GF-D8 (cell line): ENCODE data around the gene ORM2.
"Not testable (repeated sequence)": the region's sequence is repeated elsewhere in the genome, so short reads cannot be mapped to it uniquely, and the experiment has no call there.

Experiments used
- DNase-seq: peaks from one replicate; lab custom pipeline; 2025; lab: John Stamatoyannopoulos, UW

Gene ORM2

GRCh38 chr9:114314881-114315722 is 14.6 kb upstream of the ORM2 start:
- DNase-seq: no peak

DNA sequence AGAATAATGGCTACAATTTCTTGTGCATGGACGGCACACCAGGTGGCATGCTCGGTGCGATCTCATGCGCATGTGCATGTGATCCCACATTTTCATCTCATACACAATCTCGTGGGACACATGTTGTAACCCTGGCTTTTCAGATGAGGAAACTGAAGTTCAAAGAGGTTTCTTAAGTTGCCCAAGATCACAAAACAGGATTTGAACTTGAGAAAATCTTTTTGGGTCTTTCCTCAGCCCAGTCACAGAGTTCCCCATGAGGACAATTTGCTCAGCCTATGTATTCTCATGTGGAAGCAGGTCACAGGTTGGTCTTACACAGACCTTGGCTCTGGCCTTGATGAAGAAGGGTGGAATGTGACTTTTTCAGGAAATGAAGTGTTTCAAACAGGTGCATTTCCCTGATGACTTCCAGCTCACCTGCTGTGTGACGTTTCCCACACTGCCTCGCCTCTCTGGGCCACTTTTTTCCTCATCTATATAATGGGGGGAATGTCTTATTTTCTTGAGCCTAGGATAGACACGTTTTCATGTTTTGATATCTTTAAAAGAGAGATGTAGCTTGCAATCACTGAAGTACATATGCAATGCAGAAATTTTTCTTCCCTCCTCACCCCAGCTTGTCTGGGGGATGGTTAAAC is 13.8 kb upstream of the ORM2 start:
- DNase-seq: no peak

GRCh38 chr9:114316605-114317230 is 13.0 kb upstream of the ORM2 start:
- DNase-seq: no peak

DNA sequence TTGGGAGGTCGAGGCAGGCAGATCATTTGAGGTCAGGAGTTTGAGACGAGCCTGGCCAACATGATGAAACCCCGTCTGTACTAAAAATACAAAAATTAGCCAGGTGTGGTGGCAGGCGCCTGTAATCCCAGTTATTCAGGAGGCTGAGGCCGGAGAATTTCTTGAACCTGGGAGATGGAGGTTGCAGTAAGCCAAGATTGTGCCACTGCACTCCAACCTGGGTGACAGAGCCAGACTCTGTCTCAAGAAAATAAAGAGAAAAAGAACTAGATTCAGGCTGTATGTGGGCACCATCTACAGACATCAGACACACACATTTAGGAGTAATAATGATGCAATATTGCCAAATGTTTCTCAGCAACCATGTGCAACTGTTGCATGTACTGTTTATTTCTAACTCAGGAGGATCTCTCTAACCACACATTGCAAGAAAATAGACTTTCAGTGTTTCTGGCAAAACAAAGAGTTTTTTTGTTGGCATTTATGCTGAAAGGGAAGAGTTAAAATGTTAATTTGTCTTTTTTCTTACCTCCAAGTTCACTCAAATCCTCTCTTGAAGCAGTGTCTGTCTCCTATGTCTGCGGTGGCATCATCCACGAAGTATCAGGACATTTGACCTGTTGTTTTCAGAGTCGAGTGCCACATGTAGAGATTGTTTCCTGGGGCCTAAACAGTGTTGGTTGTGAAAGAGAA is 11.9 kb upstream of the ORM2 start:
- DNase-seq: no peak

DNA sequence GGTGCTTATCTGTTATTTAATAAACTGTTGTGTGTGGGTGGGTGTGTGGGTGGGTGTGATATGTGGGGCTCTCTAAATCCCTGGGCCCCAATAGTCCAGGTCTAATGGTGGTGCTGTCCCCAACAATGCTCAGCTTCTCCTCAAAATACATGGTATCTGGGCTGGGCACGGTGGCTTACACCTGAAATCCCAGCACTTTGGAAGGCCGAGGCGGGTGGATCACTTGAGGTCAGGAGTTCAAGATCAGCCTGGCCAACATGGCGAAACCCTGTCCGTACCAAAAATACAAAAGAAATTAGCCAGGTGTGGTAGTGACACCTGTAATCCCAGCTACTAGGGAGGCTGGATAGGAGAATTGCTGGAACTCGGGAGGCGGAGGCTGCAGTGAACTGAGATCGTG is 11.3 kb upstream of the ORM2 start:
- DNase-seq: no peak

DNA sequence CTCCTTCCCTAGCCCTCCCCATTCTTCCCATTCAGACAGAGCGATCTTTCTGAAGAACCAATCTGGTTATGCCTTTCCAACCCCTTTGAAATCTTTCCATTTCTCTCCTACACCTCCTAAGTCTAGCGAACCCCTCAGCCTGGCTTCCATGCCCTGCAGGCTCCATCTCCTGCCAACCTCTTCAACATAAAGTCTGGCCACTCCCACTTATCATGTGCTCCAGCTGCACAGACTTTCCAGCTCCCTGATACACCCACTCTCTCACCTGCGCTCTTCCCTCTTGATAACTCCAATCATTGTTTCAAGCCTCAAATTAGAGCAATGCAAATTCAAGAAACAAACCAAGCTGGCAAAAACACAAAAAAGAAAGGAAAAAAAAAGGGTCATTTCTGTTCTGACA is 10.5 kb upstream of the ORM2 start:
- no peak for DNase-seq

GRCh38 chr9:114320710-114321109 is 9.0 kb upstream of the ORM2 start:
- DNase-seq: not testable (repeated sequence)

- no peak for DNase-seq
These were observed 7.9 kb upstream of the ORM2 start for GRCh38 chr9:114321759-114322158.

- DNase-seq: not testable (repeated sequence)
These were observed 7.4 kb upstream of the ORM2 start for GRCh38 chr9:114322160-114322818.

GRCh38 chr9:114322831-114323531 is 6.7 kb upstream of the ORM2 start, which contains the start of gene ORM1:
ORM1 (plus strand) TSS chr9:114323098; CDS start chr9:114323134, 36 bp downstream.
- DNase-seq: not testable (repeated sequence)

DNA sequence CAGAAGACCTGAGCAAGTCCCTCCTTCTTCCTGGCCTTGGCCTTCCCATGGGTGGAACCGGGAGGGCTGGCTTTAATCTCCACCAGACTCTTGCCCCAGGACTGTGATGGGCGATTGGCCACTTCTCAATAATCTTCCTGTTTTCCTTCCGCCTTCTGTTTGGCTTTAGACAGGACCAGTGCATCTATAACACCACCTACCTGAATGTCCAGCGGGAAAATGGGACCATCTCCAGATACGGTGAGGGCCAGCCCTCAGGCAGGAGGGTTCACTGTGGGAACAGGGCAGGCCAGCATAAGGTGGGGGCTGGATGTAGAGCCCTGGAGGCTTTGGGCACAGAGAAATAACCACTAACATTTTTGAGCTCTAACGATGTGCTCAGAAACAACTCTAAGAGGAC is 5.8 kb upstream of the ORM2 start:
- not testable (repeated sequence) for DNase-seq

GRCh38 chr9:114324492-114324891 is 5.2 kb upstream of the ORM2 start:
- DNase-seq: no peak

- not testable (repeated sequence) for DNase-seq
These were observed 4.7 kb upstream of the ORM2 start for GRCh38 chr9:114324965-114325364.

DNA sequence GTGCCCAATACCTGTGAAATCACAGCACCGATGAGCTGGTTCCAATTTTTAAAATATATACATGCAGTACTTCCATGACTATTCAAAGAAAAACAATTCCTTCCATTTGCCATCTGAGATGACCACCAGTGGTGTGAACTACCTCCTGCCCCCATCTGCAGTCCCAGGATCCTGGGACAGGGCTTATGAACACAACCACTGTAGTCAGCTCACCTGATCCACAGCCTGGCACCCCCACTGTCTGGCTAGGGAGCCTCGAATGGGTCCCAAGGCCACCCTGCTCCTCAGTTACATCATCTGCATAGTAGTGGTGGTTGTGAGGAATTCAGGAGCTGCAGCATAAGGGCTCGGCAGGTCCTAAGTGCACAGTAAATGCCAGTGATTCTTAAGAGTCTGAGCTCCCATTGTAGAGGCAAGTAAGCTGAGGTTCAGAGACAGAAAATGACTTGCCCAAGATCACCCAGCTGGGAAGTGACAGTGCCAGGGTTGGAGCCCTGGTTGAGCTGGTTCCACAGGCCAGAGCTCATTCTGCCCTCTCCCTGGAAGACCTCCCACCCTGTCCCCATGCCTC is 3.9 kb upstream of the ORM2 start:
- not testable (repeated sequence) for DNase-seq

GRCh38 chr9:114327749-114328148 is 1.9 kb upstream of the ORM2 start:
- no peak for DNase-seq

DNA sequence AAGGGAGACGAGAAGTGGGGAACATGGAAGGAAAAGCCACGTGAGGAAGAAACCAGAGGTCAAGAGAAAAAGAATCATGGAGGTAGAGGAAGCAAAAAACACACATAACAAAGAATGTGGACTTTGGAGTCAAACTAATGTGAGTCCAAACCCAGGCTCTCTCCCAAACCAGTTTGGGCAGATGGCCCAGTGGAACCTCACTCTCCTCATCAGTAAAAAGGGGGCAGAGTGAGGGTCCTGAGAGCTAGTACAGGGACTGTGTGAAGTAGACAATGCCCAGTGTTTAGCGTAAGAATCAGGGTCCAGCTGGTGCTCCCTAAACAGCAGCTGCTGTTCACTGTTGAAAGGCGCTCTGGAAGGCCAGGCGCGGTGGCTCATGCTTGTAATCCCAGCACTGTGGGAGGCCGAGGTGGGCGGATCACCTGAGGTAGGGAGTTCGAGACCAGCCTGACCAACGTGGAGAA is 1.3 kb upstream of the ORM2 start:
- not testable (repeated sequence) for DNase-seq

DNA sequence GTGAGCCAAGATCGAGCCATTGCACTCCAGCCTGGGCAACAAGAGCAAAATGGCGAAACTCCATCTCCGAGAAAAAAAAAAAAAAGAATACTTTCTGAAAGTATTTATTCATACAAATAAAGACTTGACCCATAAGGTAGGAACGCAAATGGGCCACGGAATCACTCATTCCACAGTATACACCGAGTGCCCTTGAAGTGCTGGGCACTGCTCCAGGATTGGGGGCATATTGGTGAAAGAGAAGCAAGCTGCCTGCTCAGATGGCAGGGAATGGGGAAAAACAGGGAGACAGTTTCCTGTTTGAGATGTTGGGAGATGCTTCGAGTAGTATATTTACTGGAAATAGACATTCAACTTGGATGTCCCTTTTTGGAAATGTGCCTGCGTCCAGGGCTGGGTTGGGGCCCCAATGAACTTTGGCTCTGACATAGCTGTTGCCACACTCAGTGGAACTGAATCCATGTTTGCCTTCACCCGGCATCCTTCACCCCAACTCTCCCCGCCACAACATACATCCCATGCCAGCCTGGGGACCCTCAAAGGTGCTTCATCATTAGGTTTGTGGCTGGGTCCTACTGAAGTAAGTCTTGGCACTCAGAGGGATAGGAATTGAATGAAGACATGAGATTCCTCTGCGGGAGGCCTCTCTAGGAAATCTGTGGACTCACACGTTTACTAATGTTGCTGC is 588 bp upstream of the ORM2 start:
- DNase-seq: not testable (repeated sequence)

GRCh38 chr9:114330636-114331035 is 967 bp downstream of the ORM2 start:
- no peak for DNase-seq

DNA sequence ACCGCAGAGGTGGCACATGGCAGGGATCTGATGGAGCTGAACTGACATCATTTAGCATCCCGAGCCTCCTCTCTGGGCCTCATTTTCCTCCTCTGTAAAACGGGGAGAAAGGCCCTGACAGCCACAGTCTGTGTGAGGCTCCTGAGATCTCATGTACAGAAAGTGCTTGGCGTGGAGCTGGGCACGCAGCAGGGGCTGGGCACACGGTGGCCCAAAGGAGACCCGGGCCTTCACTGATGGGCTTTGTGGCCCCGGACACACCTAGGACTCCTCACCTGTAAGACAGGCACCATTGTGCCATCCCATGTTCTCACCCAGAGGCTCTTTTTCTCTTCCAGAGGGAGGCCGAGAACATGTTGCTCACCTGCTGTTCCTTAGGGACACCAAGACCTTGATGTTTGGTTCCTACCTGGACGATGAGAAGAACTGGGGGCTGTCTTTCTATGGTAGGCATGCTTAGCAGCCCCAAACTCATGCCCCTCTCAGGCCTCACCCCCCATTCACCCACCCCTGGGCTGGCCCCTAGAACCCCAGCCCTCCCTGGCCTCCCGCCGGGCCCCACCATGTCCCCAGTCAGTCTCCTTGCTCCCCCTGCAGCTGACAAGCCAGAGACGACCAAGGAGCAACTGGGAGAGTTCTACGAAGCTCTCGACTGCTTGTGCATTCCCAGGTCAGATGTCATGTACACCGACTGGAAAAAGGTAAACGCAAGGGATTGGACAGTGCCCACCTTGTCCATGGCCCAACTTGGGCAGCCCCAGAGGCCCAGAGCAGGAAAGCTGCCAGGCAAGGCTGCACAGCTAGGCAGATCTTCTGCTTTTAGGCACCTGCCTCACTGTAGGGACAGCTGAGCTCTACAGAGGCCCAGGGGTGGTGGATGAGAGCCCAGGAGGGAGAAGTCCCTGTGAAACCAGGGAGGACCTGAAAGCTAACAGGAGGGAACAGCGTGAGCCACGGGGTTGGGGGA is 1.8 kb downstream of the ORM2 start:
- DNase-seq: not testable (repeated sequence)
